GM18873 (cell line): ENCODE data around the gene ATAD2B.

ENCODE experiments used
- ATAC-seq: cut with Tn5 transposase; IDR thresholded peaks from one replicate; pipeline ENCODE4 v1.9.1; 2021; ENCODE audit warnings: mild to moderate bottlenecking, moderate library complexity, moderate number of reproducible peaks; ENCODE audit not compliant: unreplicated experiment, low FRiP score

The ATAD2B gene

GRCh38 chr2:23838996-23839395 is 87.9 kb downstream of the ATAD2B start:
- ATAC-seq, result no peak

- no peak for ATAC-seq
Measured at GRCh38 chr2:23838581-23838980, 88.3 kb downstream of the ATAD2B start.

GRCh38 chr2:23837871-23838270 is 89.1 kb downstream of the ATAD2B start:
- no peak for ATAC-seq

- ATAC-seq, result no peak
Measured at GRCh38 chr2:23836971-23837565, 89.9 kb downstream of the ATAD2B start.

- ATAC-seq, result no peak
Measured at GRCh38 chr2:23836505-23836904, 90.4 kb downstream of the ATAD2B start.

- no peak for ATAC-seq
Measured at GRCh38 chr2:23835988-23836387, 90.9 kb downstream of the ATAD2B start.

GRCh38 chr2:23835423-23835822 is 91.5 kb downstream of the ATAD2B start:
- ATAC-seq, result no peak

- ATAC-seq, result no peak
Measured at GRCh38 chr2:23828986-23829385, 97.9 kb downstream of the ATAD2B start.

GRCh38 chr2:23828256-23828980 is 98.5 kb downstream of the ATAD2B start:
- ATAC-seq, result no peak

GRCh38 chr2:23827287-23827686 is 99.6 kb downstream of the ATAD2B start:
- ATAC-seq, result no peak

GRCh38 chr2:23826771-23827170 is 100.2 kb downstream of the ATAD2B start:
- no peak for ATAC-seq

- no peak for ATAC-seq
Measured at GRCh38 chr2:23826040-23826439, 100.9 kb downstream of the ATAD2B start.

GRCh38 chr2:23824777-23825212 is 102.1 kb downstream of the ATAD2B start:
- ATAC-seq, result no peak

GRCh38 chr2:23823863-23824262 is 103.1 kb downstream of the ATAD2B start:
- no peak for ATAC-seq

GRCh38 chr2:23814963-23815362 is 112.0 kb downstream of the ATAD2B start:
- ATAC-seq, result no peak

GRCh38 chr2:23813438-23813837 is 113.5 kb downstream of the ATAD2B start:
- no peak for ATAC-seq

- no peak for ATAC-seq
Measured at GRCh38 chr2:23809150-23809549, 117.8 kb downstream of the ATAD2B start.

GRCh38 chr2:23806665-23807249 is 120.2 kb downstream of the ATAD2B start:
- ATAC-seq, result no peak

- no peak for ATAC-seq
Measured at GRCh38 chr2:23806201-23806600, 120.7 kb downstream of the ATAD2B start.

- ATAC-seq, result no peak
Measured at GRCh38 chr2:23803965-23804542, 122.9 kb downstream of the ATAD2B start.

GRCh38 chr2:23803264-23803964 is 123.5 kb downstream of the ATAD2B start:
- ATAC-seq, result no peak
